ENCODE measurements around the gene SLC6A2. TPM values are rescaled to one million over a fixed set of nuclear protein-coding genes. Genes with fewer than 3 reads are reported as not detected.
A peak's percentile ranks its signal among the peaks of the same experiment; 100 is the strongest.
"Not testable (repeated sequence)": the region's sequence is repeated elsewhere in the genome, so short reads cannot be mapped to it uniquely, and the experiment has no call there.

The SLC6A2 gene
- polyA plus RNA-seq, 6 donors from 2014 or later: not detected

DNA sequence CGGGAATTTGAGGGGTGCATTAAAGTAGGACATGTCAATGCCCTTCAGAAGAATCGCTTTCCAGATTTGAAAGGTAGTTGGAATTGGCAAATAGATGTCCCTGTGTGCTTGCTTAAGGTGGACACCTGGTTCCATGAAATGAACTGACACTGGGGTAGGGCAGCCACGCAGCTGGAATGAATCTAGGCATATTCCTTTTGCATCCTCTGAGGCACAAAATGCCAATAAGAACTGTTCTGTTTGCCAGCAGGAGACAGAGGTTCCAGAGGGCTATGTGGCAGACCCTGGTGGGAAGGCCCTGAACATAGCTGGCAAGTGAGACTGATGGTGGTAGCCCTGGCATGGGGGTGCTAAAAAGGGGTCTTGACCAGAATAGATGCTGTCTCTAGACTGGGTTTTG, 61.5 kb downstream of the SLC6A2 start:
- no peak overlapping the region for H3K27ac Mint-ChIP-seq

DNA sequence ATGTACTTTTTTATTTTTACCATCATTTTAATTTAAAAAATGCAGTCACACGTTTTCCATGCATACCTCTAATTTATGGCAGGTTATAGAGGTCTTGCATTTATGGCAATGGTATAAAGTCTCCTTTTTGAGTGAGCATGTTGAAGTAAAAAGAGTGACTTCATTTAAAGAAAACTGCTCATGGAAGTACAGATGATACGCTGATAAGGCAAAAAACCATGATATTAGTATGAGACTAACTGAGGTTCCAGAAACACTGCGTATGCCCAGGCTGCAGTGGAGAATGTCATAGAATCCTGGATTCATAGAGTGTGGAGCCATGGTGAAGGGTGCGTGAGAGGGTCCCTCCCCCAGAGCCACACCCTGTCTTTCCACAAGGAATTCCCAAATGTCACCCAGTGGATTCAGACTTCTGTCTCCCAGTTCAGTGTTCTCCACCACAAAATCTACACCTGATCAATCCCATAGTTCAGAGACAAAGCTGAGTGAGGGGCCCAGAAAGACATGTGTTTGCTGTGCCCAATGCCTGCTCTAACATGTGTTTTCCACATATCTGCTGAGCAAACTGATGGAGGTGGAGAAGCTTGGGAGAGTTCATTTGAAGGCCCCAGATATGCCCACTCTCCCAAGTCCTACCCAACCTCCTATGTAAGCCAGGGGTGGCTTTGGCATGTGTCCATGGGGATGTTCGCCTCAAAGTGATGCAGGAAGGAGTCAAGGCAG, 69.4 kb downstream of the SLC6A2 start:
- Mint-ChIP-seq H3K4me1 (no peaks in the 10 kb centered on the region), H3K36me3 (no peaks in the 10 kb centered on the region), H3K27ac (no peak overlapping the region), H3K9me3 (peaks cover 0 to 16% (median 1%) of the 10 kb centered on the region in 7 donors), H3K27me3 (peaks cover 3 to 30% (median 26%) of the 10 kb centered on the region in 3 donors), H3K4me3 (no peak overlapping the region)
- no peak for DNase-seq
- ATAC-seq (ENCODE audit: low read depth in 2 of 2): no peak

More for the DNA sequence above, 61.5 kb downstream of the SLC6A2 start:
- H3K36me3 Mint-ChIP-seq: no peaks in the 10 kb centered on the region
- peaks cover 0 to 16% (median 0%) of the 10 kb centered on the region in 7 donors for H3K9me3 Mint-ChIP-seq
- H3K4me1 Mint-ChIP-seq: no peaks in the 10 kb centered on the region
- H3K27me3 Mint-ChIP-seq: peaks cover 38 to 66% (median 42%) of the 10 kb centered on the region in 3 donors
- H3K4me3 Mint-ChIP-seq: no peak overlapping the region
- DNase-seq (no peak), ATAC-seq (ENCODE audit: low read depth in 2 of 2) (no peak)

DNA sequence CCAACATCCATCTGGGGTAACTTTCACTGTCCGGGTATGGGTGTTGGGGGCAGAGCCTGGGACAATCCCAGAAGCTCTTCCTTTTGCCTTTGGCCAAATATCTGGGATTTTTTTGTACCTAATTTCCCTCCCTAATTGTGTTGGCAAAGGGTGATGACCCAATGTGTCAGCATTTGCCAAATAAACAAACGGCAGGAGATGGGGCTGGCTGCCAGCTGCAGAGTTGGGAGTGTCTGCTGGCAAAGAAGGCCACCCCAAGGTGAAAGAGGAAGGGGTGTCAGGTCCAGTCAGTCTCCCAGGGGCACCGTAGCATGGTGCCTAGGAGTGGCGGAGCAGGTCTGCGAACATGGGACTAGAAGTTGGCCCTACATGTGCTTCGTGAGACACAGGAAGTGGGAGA, 73.0 kb downstream of the SLC6A2 start:
- DNase-seq: no peak
- Mint-ChIP-seq H3K36me3 (no peaks in the 10 kb centered on the region), H3K27ac (no peak overlapping the region), H3K9me3 (peaks cover 0 to 6% (median 0%) of the 10 kb centered on the region in 7 donors), H3K27me3 (peaks cover 8 to 27% (median 13%) of the 10 kb centered on the region in 3 donors), H3K4me3 (no peak overlapping the region), H3K4me1 (no peaks in the 10 kb centered on the region)
- ATAC-seq (ENCODE audit: low read depth in 2 of 2): no peak

DNA sequence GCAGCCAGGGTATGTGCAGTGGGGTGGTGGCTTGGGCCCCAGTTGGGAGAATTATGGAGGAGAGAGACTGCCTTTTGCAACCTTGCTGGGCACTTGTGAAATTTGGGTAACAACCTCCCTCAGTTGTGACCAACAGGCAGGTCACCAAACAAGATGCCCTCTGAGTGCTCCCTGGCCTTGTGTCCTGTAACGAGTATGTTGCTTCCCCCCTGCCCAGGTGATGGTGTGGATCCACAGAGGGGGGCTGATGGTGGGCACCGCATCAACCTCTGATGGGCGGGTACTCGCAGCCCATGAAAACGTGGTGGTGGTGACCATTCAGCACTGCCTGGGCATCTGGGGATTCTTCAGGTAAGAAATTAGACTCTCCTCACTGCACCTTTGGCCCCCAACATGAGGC, 74.3 kb downstream of the SLC6A2 start:
- Mint-ChIP-seq H3K27me3 (peaks cover 12 to 25% (median 13%) of the 10 kb centered on the region in 3 donors), H3K9me3 (peaks cover 0 to 7% (median 0%) of the 10 kb centered on the region in 7 donors), H3K4me1 (no peaks in the 10 kb centered on the region), H3K27ac (peak overlapping the region in 1 of 6 donors; percentile 10), H3K36me3 (no peaks in the 10 kb centered on the region), H3K4me3 (no peak overlapping the region)
- DNase-seq (no peak), ATAC-seq (ENCODE audit: low read depth in 2 of 2) (no peak)

DNA sequence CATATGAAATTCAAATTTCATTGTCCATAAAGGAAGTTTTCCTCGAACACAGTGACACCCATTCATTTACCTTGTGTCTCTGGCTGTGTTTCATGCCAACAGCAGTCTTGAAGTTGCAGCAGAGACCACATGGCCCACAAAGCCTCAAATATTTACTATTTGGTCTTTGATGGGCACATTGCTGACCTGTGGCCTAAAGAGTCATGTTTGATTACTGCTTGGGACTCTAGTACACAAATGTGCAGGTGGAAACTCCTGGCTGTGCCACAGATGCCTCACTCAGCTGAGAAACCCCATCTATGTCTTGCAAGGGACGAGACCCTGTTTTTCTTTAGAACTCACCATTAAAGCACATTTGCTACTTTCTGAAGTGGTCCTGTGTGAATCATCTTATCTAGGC, 76.7 kb downstream of the SLC6A2 start:
- Mint-ChIP-seq H3K36me3 (no peaks in the 10 kb centered on the region), H3K4me3 (no peak overlapping the region), H3K9me3 (peaks cover 0 to 18% (median 0%) of the 10 kb centered on the region in 7 donors), H3K4me1 (no peaks in the 10 kb centered on the region), H3K27ac (no peak overlapping the region), H3K27me3 (peaks cover 10 to 38% (median 26%) of the 10 kb centered on the region in 3 donors)
- ATAC-seq (ENCODE audit: low read depth in 2 of 2): no peak
- no peak for DNase-seq

DNA sequence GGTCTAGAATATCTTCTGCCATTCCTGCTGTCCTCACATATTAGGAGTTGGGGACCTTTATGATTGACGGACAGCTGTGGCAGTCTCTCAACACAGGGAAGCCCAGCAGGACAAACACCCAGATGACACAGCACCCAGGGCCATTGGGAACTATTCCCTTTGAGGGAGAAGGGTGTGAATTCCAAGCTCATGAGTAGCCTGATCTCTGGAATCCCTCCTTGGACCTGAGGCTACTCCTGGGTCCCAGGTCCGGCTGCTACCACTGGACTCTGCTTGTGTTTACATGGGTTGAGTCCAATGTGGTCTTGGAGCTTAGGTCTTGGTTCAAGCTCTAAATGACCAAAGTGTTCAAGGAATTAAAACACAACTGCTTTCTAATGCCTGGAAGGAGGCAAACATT, 78.9 kb downstream of the SLC6A2 start:
- peaks cover 0 to 17% (median 0%) of the 10 kb centered on the region in 7 donors for H3K9me3 Mint-ChIP-seq
- H3K27ac Mint-ChIP-seq: no peak overlapping the region
- peaks cover 18 to 37% (median 31%) of the 10 kb centered on the region in 3 donors for H3K27me3 Mint-ChIP-seq
- no peak for DNase-seq
- H3K4me1 Mint-ChIP-seq: no peaks in the 10 kb centered on the region
- H3K4me3 Mint-ChIP-seq: no peak overlapping the region
- no peaks in the 10 kb centered on the region for H3K36me3 Mint-ChIP-seq
- ATAC-seq (ENCODE audit: low read depth in 2 of 2): no peak

DNA sequence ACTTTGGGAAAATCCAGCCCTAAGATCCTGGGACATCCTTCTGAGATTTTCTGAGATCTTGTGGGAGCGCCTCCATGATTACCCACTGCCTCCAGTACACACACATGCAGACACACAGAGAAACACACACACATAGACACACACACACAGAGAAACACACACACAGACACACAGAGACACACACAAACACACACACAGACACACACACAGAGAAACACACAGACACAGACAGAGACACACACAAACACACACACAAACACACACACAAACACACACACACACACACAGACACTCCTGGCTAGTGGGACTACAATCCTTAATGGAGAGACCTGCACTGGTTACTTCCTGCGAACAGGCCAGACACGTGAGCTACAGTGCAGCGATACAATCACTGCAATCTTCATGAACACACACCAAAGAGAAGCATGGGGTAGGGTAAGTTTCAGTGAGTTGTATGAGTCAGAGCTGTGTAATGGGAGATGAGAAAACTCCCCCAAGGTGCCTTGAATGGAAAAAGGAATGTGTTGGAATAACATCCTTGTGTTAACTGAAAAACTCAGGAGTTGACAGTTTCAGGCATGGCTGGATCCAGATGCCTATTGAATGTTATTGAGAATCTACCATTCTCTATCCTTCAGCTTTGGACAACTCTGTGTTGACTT, 79.5 kb downstream of the SLC6A2 start:
- Mint-ChIP-seq H3K9me3 (peaks cover 0 to 13% (median 0%) of the 10 kb centered on the region in 7 donors), H3K27me3 (peaks cover 18 to 34% (median 25%) of the 10 kb centered on the region in 3 donors), H3K36me3 (no peaks in the 10 kb centered on the region), H3K27ac (peak overlapping the region in 1 of 6 donors; percentile 2), H3K4me1 (no peaks in the 10 kb centered on the region), H3K4me3 (no peak overlapping the region)
- ATAC-seq (ENCODE audit: low read depth in 2 of 2) (no peak), DNase-seq (no peak)

DNA sequence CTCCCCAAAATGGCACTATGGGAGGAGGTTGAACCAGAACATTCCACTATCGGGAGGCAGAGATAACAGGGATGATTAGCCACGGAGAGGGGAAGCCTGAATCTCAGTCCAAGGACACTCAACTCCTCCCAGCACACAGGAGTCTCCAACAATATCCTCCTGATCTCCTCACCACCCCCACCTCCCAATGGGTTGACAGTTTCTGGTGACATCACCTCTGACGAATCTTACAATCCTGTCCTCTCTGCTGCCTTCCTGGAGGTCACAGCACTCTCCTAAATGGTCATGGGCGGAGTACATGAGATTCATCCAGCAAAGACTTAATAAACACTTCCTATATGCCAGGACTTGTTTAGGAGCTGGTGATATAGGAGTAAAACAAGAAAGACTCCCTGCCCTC, 80.9 kb downstream of the SLC6A2 start:
- Mint-ChIP-seq H3K27ac (no peak overlapping the region), H3K9me3 (peaks cover 0 to 13% (median 0%) of the 10 kb centered on the region in 7 donors), H3K4me3 (no peak overlapping the region), H3K27me3 (peaks cover 15 to 34% (median 25%) of the 10 kb centered on the region in 3 donors), H3K36me3 (no peaks in the 10 kb centered on the region), H3K4me1 (no peaks in the 10 kb centered on the region)
- DNase-seq (no peak), ATAC-seq (ENCODE audit: low read depth in 2 of 2) (no peak)

DNA sequence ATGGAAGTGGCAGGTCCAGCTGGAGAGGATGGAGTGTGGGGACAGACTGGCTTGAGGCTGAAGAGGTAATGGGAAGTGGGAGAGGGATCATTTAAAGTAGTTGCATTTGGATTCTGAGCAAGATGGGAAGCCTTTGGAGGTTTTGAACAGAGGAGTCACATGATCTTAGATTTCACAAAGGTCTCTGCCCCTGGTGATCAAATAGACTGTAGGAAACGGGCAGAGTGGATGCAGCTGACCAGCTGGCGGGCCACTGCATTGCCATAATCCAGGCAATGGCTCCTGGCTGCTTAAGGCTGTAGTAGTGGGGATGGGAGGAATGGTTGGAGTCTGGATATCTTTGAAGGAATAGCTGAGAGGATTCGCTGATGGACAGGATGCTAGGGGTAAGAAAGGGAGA, 81.5 kb downstream of the SLC6A2 start:
- Mint-ChIP-seq H3K4me3 (no peak overlapping the region), H3K27ac (no peak overlapping the region), H3K27me3 (peaks cover 14 to 40% (median 27%) of the 10 kb centered on the region in 3 donors), H3K4me1 (no peaks in the 10 kb centered on the region), H3K36me3 (no peaks in the 10 kb centered on the region), H3K9me3 (peaks cover 0 to 13% (median 0%) of the 10 kb centered on the region in 7 donors)
- DNase-seq (no peak), ATAC-seq (ENCODE audit: low read depth in 2 of 2) (no peak)

DNA sequence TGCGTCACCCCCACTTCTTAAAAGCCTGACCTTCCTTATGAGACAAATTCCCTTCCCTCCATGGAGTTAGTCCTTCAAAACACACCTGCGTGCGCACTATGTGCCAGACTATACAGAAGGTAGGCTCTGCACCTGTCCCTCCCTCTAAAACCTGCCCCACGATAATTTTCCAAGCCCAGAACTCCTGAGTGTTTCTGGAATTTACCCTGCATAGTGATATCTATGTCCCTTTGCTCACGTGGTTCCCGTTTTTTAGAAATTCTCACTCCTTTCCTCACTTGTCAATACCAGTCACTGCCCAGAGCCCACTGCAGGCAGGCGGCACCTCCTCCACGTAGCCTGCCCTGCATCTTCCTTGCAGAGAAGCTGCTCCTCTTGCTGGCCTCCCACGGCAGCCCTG, 82.2 kb downstream of the SLC6A2 start:
- Mint-ChIP-seq H3K4me1 (no peaks in the 10 kb centered on the region), H3K27me3 (peaks cover 14 to 45% (median 33%) of the 10 kb centered on the region in 3 donors), H3K36me3 (no peaks in the 10 kb centered on the region), H3K9me3 (peaks cover 0 to 13% (median 1%) of the 10 kb centered on the region in 7 donors), H3K4me3 (no peak overlapping the region), H3K27ac (no peak overlapping the region)
- ATAC-seq (ENCODE audit: low read depth in 2 of 2): no peak
- DNase-seq: no peak

DNA sequence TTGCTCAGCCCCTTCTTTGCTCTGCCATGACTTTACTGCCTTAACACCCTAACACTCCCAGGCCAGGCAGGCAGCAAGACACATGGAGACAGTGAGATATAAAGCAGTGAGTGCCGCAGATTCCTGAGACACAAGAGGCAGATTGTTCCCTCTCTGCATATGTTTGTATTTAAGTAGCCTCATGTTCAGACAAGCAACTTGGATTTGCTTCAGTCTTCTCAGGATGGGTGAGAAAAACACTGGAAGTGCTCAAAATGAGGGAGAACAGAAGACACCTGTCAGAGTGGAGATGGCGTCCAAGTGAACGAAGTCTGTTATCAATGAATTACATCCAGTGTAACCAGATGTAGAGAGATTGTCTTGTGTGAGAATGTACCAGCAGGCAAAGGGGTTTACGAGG, 90.3 kb downstream of the SLC6A2 start:
- Mint-ChIP-seq H3K27me3 (peaks cover 25 to 32% (median 31%) of the 10 kb centered on the region in 3 donors), H3K4me1 (no peaks in the 10 kb centered on the region), H3K4me3 (no peak overlapping the region), H3K36me3 (no peaks in the 10 kb centered on the region), H3K9me3 (peaks cover 0 to 1% (median 0%) of the 10 kb centered on the region in 7 donors), H3K27ac (no peak overlapping the region)
- DNase-seq (no peak), ATAC-seq (ENCODE audit: low read depth in 2 of 2) (no peak)

DNA sequence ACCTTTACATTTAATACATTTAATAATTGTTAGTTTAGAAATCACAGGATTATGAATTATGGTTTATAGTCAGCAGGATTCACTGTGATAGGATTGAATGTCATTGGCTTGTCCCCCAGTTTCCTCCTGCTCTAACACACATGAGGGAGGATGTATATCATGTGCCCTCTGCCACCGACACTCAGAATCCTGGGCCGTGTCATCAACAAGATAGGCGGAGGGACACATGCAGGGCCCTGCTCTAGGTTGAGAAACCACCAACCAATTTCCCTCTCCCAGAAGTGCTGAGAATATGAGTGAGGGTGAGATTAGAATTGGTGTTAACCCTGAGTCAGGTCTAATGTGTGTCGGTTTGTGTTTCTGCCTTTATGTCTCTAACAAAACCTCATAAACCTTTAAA, 92.0 kb downstream of the SLC6A2 start:
- H3K27me3 Mint-ChIP-seq: peaks cover 20 to 25% (median 20%) of the 10 kb centered on the region in 3 donors
- DNase-seq (no peak), ATAC-seq (ENCODE audit: low read depth in 2 of 2) (no peak)
- H3K27ac Mint-ChIP-seq: no peak overlapping the region
- H3K4me1 Mint-ChIP-seq: peaks cover 0 to 6% (median 0%) of the 10 kb centered on the region in 3 donors
- H3K4me3 Mint-ChIP-seq: no peak overlapping the region
- H3K9me3 Mint-ChIP-seq: peaks cover 2 to 9% (median 4%) of the 10 kb centered on the region in 7 donors
- no peaks in the 10 kb centered on the region for H3K36me3 Mint-ChIP-seq

DNA sequence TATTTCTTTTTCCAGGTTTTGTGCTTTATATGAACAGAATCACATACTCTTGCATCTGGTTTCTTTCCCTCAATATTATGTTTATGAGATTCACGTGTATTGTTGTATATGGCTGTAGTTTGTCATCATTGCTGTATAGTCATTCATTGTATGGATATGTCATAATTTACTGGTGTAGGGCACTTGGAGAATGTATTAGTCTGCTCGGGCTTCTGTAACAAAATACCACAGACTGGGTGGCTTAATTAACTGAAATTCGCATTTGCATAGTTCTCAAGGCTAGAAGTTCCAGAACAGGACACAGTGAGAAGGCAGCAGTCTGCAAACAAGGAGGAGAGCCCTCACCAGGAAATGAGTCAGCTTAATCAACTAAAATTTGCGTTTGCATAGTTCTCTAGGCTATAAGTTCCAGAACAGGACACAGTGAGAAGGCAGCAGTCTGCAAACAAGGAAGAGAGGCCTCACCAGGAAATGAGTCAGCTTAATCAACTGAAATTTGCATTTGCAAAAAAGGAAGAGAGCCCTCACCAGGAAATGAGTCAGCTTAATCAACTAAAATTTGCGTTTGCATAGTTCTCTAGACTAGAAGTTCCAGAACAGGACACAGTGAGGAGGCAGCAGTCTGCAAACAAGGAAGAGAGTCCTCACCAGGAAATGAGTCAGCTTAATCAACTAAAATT, 96.8 kb downstream of the SLC6A2 start:
- Mint-ChIP-seq H3K9me3 (peaks cover 2 to 19% (median 11%) of the 10 kb centered on the region in 7 donors), H3K4me1 (peaks cover 0 to 10% (median 7%) of the 10 kb centered on the region in 3 donors), H3K27ac (peak overlapping the region in 1 of 6 donors; percentile 38)
- not testable (repeated sequence) for H3K4me3 Mint-ChIP-seq; ATAC-seq (ENCODE audit: low read depth in 2 of 2); H3K36me3 Mint-ChIP-seq; DNase-seq; H3K27me3 Mint-ChIP-seq
